Stimulated activated CD4-positive, alpha-beta T cell treated with anti-CD3 and anti-CD28 coated beads, TNF-alpha, amount 100 ng/mL, for 48 hours (primary cell): ENCODE results near the gene HAUS3.
A peak's percentile ranks its signal among the peaks of the same experiment; 100 is the strongest.

Experiments
- DNase-seq, 3 donors: peaks; one replicate each; pipeline ENCODE4 v3.0.0-alpha.2; 2020; ENCODE audit warnings: low read depth in 3 of 3

The HAUS3 gene

GRCh38 chr4:2241410-2242353 is at the start of gene HAUS3, which contains the start of gene POLN:
Gene HAUS3, minus strand, starts transcription at chr4:2242121. Its CDS starts 1,175 bp downstream, at chr4:2240946.
Gene POLN, minus strand, starts transcription at chr4:2242121. Its CDS starts 12,890 bp downstream, at chr4:2229231.
- DNase-seq, result peak; percentile 97 to 99 (median 99)

- DNase-seq, result peak in 2 of 3 donors; percentile 22 to 27
These were observed 49.2 kb upstream of the HAUS3 start for GRCh38 chr4:2290974-2291704.

GRCh38 chr4:2290488-2290887 is 48.6 kb upstream of the HAUS3 start:
- DNase-seq, result no peak

- DNase-seq, result no peak
These were observed 48.0 kb upstream of the HAUS3 start for GRCh38 chr4:2289955-2290333.

GRCh38 chr4:2289311-2289954 is 47.5 kb upstream of the HAUS3 start:
- no peak for DNase-seq

GRCh38 chr4:2288051-2288541 is 46.2 kb upstream of the HAUS3 start:
- no peak for DNase-seq

- no peak for DNase-seq
These were observed 45.6 kb upstream of the HAUS3 start for GRCh38 chr4:2287594-2287915.

GRCh38 chr4:2286904-2287593 is 45.1 kb upstream of the HAUS3 start:
- DNase-seq, result no peak

GRCh38 chr4:2285613-2286381 is 43.9 kb upstream of the HAUS3 start:
- no peak for DNase-seq

GRCh38 chr4:2284934-2285612 is 43.2 kb upstream of the HAUS3 start:
- no peak for DNase-seq

- no peak for DNase-seq
These were observed 42.4 kb upstream of the HAUS3 start for GRCh38 chr4:2284161-2284933.

- DNase-seq, result no peak
These were observed 41.3 kb upstream of the HAUS3 start for GRCh38 chr4:2283199-2283711.

- peak in 2 of 3 donors; percentile 40 to 46 for DNase-seq
These were observed 39.8 kb upstream of the HAUS3 start for GRCh38 chr4:2281575-2282343.

- no peak for DNase-seq
These were observed 38.8 kb upstream of the HAUS3 start for GRCh38 chr4:2280531-2281300.

GRCh38 chr4:2277956-2278355 is 36.0 kb upstream of the HAUS3 start:
- no peak for DNase-seq

- DNase-seq, result no peak
These were observed 34.8 kb upstream of the HAUS3 start for GRCh38 chr4:2276581-2277325.
